Hepatocyte (in vitro differentiated cells): ENCODE results near the gene RABAC1.

Experiments
- CTCF ChIP-seq: fragments of 200-600 bp; sonication (generic); IDR thresholded peaks from 2 replicates; pipeline ENCODE4 v1.5.1; 2016; ENCODE audit warnings: antibody characterized with exemption, mild to moderate bottlenecking; ENCODE audit not compliant: poor library complexity
- EZH2 ChIP-seq: fragments of 200-600 bp; sonication (generic); IDR thresholded peaks from 2 replicates; pipeline ENCODE4 v1.6.1; 2016; ENCODE audit warnings: antibody characterized with exemption, mild to moderate bottlenecking, borderline replicate concordance

GRCh38 chr19:41910240-41910991 lies 48.7 kb downstream of the RABAC1 start:
- TF ChIP-seq EZH2 = no peak
- TF ChIP-seq CTCF = no peak
